Sigmoid colon (tissue), 7 donors: ENCODE results near the gene COX10. TPM values are rescaled to one million over a fixed set of nuclear protein-coding genes. Genes with fewer than 3 reads are reported as not detected.

Experiments used
- DNase-seq: peaks from one replicate; pipeline ENCODE4 v3.0.0-alpha.2; 2019
- H3K27ac ChIP-seq, 4 donors: fragments of 200-600 bp; sonication (generic); one replicate each; pipeline ENCODE4 v1.5.1; 2016 to 2019; ENCODE audit warnings: mild to moderate bottlenecking in 1 of 4
- H3K27me3 ChIP-seq, 3 donors: fragments of 200-600 bp; sonication (generic); one replicate each; pipeline ENCODE4 v1.5.1; 2019; ENCODE audit warnings: mild to moderate bottlenecking in 1 of 3
- H3K36me3 ChIP-seq, 4 donors: fragments of 200-600 bp; sonication (generic); one replicate each; pipeline ENCODE4 v1.5.1; 2016 to 2019
- H3K4me1 ChIP-seq, 4 donors: fragments of 200-600 bp; sonication (generic); one replicate each; pipeline ENCODE4 v1.5.1; 2017 to 2019
- H3K4me3 ChIP-seq, 4 donors: fragments of 200-600 bp; sonication (generic); one replicate each; pipeline ENCODE4 v1.5.1; 2017 to 2019; ENCODE audit warnings: mild to moderate bottlenecking in 2 of 4, moderate library complexity in 1 of 4
- H3K9me3 ChIP-seq, 4 donors: fragments of 200-600 bp in 3 of 4; sonication (generic) in 3 of 4; one replicate each; pipeline versions ENCODE4 v1.5.1 to v1.6.1; 2013 to 2019
- CTCF ChIP-seq, 4 experiments: fragments of 450-650 bp in 3 of 4; fragments of 200-600 bp in 1 of 4; IDR thresholded peaks; one replicate each; pipeline ENCODE4 v1.5.1; 2016 to 2019; ENCODE audit warnings: antibody characterized with exemption in 4 of 4, mild to moderate bottlenecking in 3 of 4, moderate library complexity in 2 of 4
- EP300 ChIP-seq, 4 donors: sonication (generic); formaldehyde crosslinking; IDR thresholded peaks; one replicate each; pipeline ENCODE4 v1.6.1; 2017; ENCODE audit warnings: antibody characterized with exemption in 4 of 4
- POLR2A ChIP-seq, 2 donors: fragments of 450-650 bp; IDR thresholded peaks; one replicate each; pipeline ENCODE4 v1.6.1; 2016; ENCODE audit warnings: antibody characterized with exemption in 2 of 2, mild to moderate bottlenecking in 2 of 2, moderate library complexity in 2 of 2
- POLR2AphosphoS5 ChIP-seq, 4 donors: sonication (generic); formaldehyde crosslinking; IDR thresholded peaks; one replicate each; pipeline ENCODE4 v1.6.1; 2017; ENCODE audit warnings: antibody characterized with exemption in 4 of 4
- WGBS, 2 donors: extraction: QIAGEN DNeasy Blood & Tissue Kit; methylation state at CpG; one replicate each; pipeline ENCODE4 v1.1.7; 2013; 5-methylcytosine and 5-hydroxymethylcytosine counted together
- intact Hi-C: fragments of 100-400 bp; cut with DNase I; formaldehyde crosslinking; loops from one replicate; pipeline ENCODE4 v1.15.1; 2023
- polyA plus RNA-seq, 3 donors: library from polyadenylated mRNA; stranded (reverse); fragments of 200-250 nt; gene quantifications; one replicate each; pipeline ENCODE4 v1.2.3, GENCODE V29; 2013
- total RNA-seq, 4 donors: library from RNA; depleted of rRNA; stranded (reverse); fragments of >200 nt; gene quantifications; one replicate each; pipeline ENCODE4 v1.1.0, GENCODE V29; 2016
- donor health status: healthy with polysubstance abuse.
- donor health status: Bipolar disorder and iron deficiency.
- donor health status: healthy.

The COX10 gene
- total and polyA plus RNA-seq, 7 donors = 14.4 to 23.9 (median 17.3) TPM

- no peak for TF ChIP-seq POLR2AphosphoS5 (IDR thresholded peaks at IDR 0.05)
- no peak for TF ChIP-seq CTCF (IDR thresholded peaks at IDR 0.05)
- no peak for TF ChIP-seq POLR2A (IDR thresholded peaks at IDR 0.05)
- Histone ChIP-seq H3K27me3 (no peaks in the 10 kb centered on the region), H3K36me3 (no peaks in the 10 kb centered on the region), H3K27ac (no peak overlapping the region), H3K4me1 (no peaks in the 10 kb centered on the region), H3K9me3 (no peaks in the 10 kb centered on the region), H3K4me3 (no peak overlapping the region)
- intact Hi-C loops = no loop called here
- DNase-seq = no peak
Observed at GRCh38 chr17:14133104-14133503, 63.8 kb downstream of the COX10 start.

- Histone ChIP-seq H3K36me3 (no peaks in the 10 kb centered on the region), H3K9me3 (no peaks in the 10 kb centered on the region), H3K27ac (no peak overlapping the region), H3K4me1 (no peaks in the 10 kb centered on the region), H3K4me3 (no peak overlapping the region), H3K27me3 (no peaks in the 10 kb centered on the region)
- intact Hi-C loops = no loop called here
- no peak for DNase-seq
- 74 to 87% methylated on average over 2 of the region's 2 CpGs for WGBS, 2 donors
- TF ChIP-seq CTCF (IDR thresholded peaks at IDR 0.05) = no peak
- no peak for TF ChIP-seq EP300 (IDR thresholded peaks at IDR 0.05)
- no peak for TF ChIP-seq POLR2A (IDR thresholded peaks at IDR 0.05)
- no peak for TF ChIP-seq POLR2AphosphoS5 (IDR thresholded peaks at IDR 0.05)
Observed at GRCh38 chr17:14134456-14134855, 65.2 kb downstream of the COX10 start.

- intact Hi-C loops = no loop called here
- WGBS, 2 donors = 55 to 82% methylated on average over 4 of the region's 4 CpGs
- Histone ChIP-seq H3K4me3 (no peak overlapping the region), H3K36me3 (no peaks in the 10 kb centered on the region), H3K27ac (no peak overlapping the region), H3K9me3 (no peaks in the 10 kb centered on the region), H3K27me3 (no peaks in the 10 kb centered on the region), H3K4me1 (no peaks in the 10 kb centered on the region)
- no peak for TF ChIP-seq CTCF (IDR thresholded peaks at IDR 0.05)
- no peak for TF ChIP-seq POLR2A (IDR thresholded peaks at IDR 0.05)
- no peak for TF ChIP-seq EP300 (IDR thresholded peaks at IDR 0.05)
- TF ChIP-seq POLR2AphosphoS5 (IDR thresholded peaks at IDR 0.05) = no peak
- DNase-seq = no peak
Observed at GRCh38 chr17:14135906-14136590, 66.7 kb downstream of the COX10 start.

- TF ChIP-seq POLR2AphosphoS5 (IDR thresholded peaks at IDR 0.05) (no peak), CTCF (IDR thresholded peaks at IDR 0.05) (no peak), POLR2A (IDR thresholded peaks at IDR 0.05) (no peak), EP300 (IDR thresholded peaks at IDR 0.05) (no peak)
- Histone ChIP-seq H3K4me1 (no peaks in the 10 kb centered on the region), H3K4me3 (no peak overlapping the region), H3K9me3 (no peaks in the 10 kb centered on the region), H3K27me3 (no peaks in the 10 kb centered on the region), H3K27ac (no peak overlapping the region), H3K36me3 (no peaks in the 10 kb centered on the region)
- intact Hi-C loops = no loop called here
- WGBS, 2 donors = 96 to 97% methylated on average over 7 of the region's 7 CpGs
- no peak for DNase-seq
Observed at GRCh38 chr17:14138649-14139048, 69.3 kb downstream of the COX10 start.

- WGBS, 2 donors = 16 to 54% methylated on average over 3 of the region's 3 CpGs
- H3K36me3 ChIP-seq = no peaks in the 10 kb centered on the region
Observed at GRCh38 chr17:14143688-14144087, 74.4 kb downstream of the COX10 start.

More at GRCh38 chr17:14143688-14144087, 74.4 kb downstream of the COX10 start:
- DNase-seq = no peak
- no peaks in the 10 kb centered on the region for H3K4me1 ChIP-seq
- no peak overlapping the region for H3K27ac ChIP-seq
- H3K4me3 ChIP-seq = no peak overlapping the region
- H3K27me3 ChIP-seq = no peaks in the 10 kb centered on the region
- intact Hi-C loops = no loop called here
- no peak for TF ChIP-seq EP300 (IDR thresholded peaks at IDR 0.05)
- TF ChIP-seq POLR2AphosphoS5 (IDR thresholded peaks at IDR 0.05) = no peak
- TF ChIP-seq POLR2A (IDR thresholded peaks at IDR 0.05) = no peak
- TF ChIP-seq CTCF (IDR thresholded peaks at IDR 0.05) = no peak
- no peaks in the 10 kb centered on the region for H3K9me3 ChIP-seq
